ENCODE data around the gene MSX2.

MSX2 gene

GRCh38 chr5:174722500-174722899 is 1.9 kb upstream of the MSX2 start:
- H3K36me3 ChIP-seq (ENCODE audit: control insufficient read depth, low read length) = no peaks in the 10 kb centered on the region
- no peaks in the 10 kb centered on the region for H4K20me1 ChIP-seq (ENCODE audit: control insufficient read depth, insufficient read depth, low read depth, low read length)
- peaks cover 16% of the 10 kb centered on the region; the same call in 1 of the 2 replicates for H3K27me3 ChIP-seq (ENCODE audit: control insufficient read depth, low read length)
- H3K9me2 ChIP-seq (replicated peaks; ENCODE audit: control insufficient read depth, low read length) = no peaks in the 10 kb centered on the region
- H3K4me3 ChIP-seq (ENCODE audit: low read length) = no peak overlapping the region
- TF ChIP-seq CTCF (IDR thresholded peaks at IDR 0.05; ENCODE audit: low read depth, low read length, poor library complexity, severe bottlenecking) (no peak), EZH2phosphoT487 (IDR thresholded peaks at IDR 0.05; ENCODE audit: borderline replicate concordance, low read length) (no peak)
- H3K79me2 ChIP-seq (ENCODE audit: control insufficient read depth, low read length) = no peaks in the 10 kb centered on the region
- no peaks in the 10 kb centered on the region for H3K4me1 ChIP-seq (ENCODE audit: control insufficient read depth, low read length)
- no peak overlapping the region for H3K27ac ChIP-seq (ENCODE audit: low read depth, low read length)
- no peaks in the 10 kb centered on the region for H3F3A ChIP-seq (ENCODE audit: control insufficient read depth, insufficient read depth)
- no peaks in the 10 kb centered on the region for H3K9me3 ChIP-seq (ENCODE audit: control insufficient read depth, insufficient read depth, low read length)
- H3K4me2 ChIP-seq (ENCODE audit: low read length) = no peak overlapping the region

GRCh38 chr5:174723315-174723978 is 935 bp upstream of the MSX2 start:
- H3K4me3 ChIP-seq (ENCODE audit: low read length) = no peak overlapping the region
- H3K4me1 ChIP-seq (ENCODE audit: control insufficient read depth, low read length) = no peaks in the 10 kb centered on the region
- no peak overlapping the region for H3K27ac ChIP-seq (ENCODE audit: low read depth, low read length)

GRCh38 chr5:174723979-174724483 is 351 bp upstream of the MSX2 start:
- Histone ChIP-seq H3K4me3 (ENCODE audit: low read length) (no peak overlapping the region), H3K4me2 (ENCODE audit: low read length) (no peak overlapping the region), H3K9me2 (replicated peaks; ENCODE audit: control insufficient read depth, low read length) (no peaks in the 10 kb centered on the region), H3F3A (ENCODE audit: control insufficient read depth, insufficient read depth) (no peaks in the 10 kb centered on the region), H3K27me3 (ENCODE audit: control insufficient read depth, low read length) (peaks cover 20% of the 10 kb centered on the region), H4K20me1 (ENCODE audit: control insufficient read depth, insufficient read depth, low read depth, low read length) (no peaks in the 10 kb centered on the region), H3K27ac (ENCODE audit: low read depth, low read length) (no peak overlapping the region), H3K9me3 (ENCODE audit: control insufficient read depth, insufficient read depth, low read length) (no peaks in the 10 kb centered on the region), H3K36me3 (ENCODE audit: control insufficient read depth, low read length) (no peaks in the 10 kb centered on the region), H3K79me2 (ENCODE audit: control insufficient read depth, low read length) (no peaks in the 10 kb centered on the region), H3K4me1 (ENCODE audit: control insufficient read depth, low read length) (no peaks in the 10 kb centered on the region)
- TF ChIP-seq CTCF (IDR thresholded peaks at IDR 0.05; ENCODE audit: low read depth, low read length, poor library complexity, severe bottlenecking) = no peak
- no peak for TF ChIP-seq EZH2phosphoT487 (IDR thresholded peaks at IDR 0.05; ENCODE audit: borderline replicate concordance, low read length)

More at GRCh38 chr5:174723315-174723978, 935 bp upstream of the MSX2 start:
- H3K27me3 ChIP-seq (ENCODE audit: control insufficient read depth, low read length) = peaks cover 25% of the 10 kb centered on the region
- no peaks in the 10 kb centered on the region for H3F3A ChIP-seq (ENCODE audit: control insufficient read depth, insufficient read depth)
- no peak overlapping the region for H3K4me2 ChIP-seq (ENCODE audit: low read length)
- no peaks in the 10 kb centered on the region for H4K20me1 ChIP-seq (ENCODE audit: control insufficient read depth, insufficient read depth, low read depth, low read length)
- no peaks in the 10 kb centered on the region for H3K9me2 ChIP-seq (replicated peaks; ENCODE audit: control insufficient read depth, low read length)
- no peaks in the 10 kb centered on the region for H3K79me2 ChIP-seq (ENCODE audit: control insufficient read depth, low read length)
- no peaks in the 10 kb centered on the region for H3K36me3 ChIP-seq (ENCODE audit: control insufficient read depth, low read length)
- no peaks in the 10 kb centered on the region for H3K9me3 ChIP-seq (ENCODE audit: control insufficient read depth, insufficient read depth, low read length)
- no peak for TF ChIP-seq CTCF (IDR thresholded peaks at IDR 0.05; ENCODE audit: low read depth, low read length, poor library complexity, severe bottlenecking)
- TF ChIP-seq EZH2phosphoT487 (IDR thresholded peaks at IDR 0.05; ENCODE audit: borderline replicate concordance, low read length) = no peak
